ENCODE results near the gene SLC9C1. TPM values are rescaled to one million over a fixed set of nuclear protein-coding genes. Genes with fewer than 3 reads are reported as not detected.

Gene SLC9C1
- total RNA-seq, 3 donors from 2014 or later = 0.34 to 0.96 (median 0.51) TPM

DNA sequence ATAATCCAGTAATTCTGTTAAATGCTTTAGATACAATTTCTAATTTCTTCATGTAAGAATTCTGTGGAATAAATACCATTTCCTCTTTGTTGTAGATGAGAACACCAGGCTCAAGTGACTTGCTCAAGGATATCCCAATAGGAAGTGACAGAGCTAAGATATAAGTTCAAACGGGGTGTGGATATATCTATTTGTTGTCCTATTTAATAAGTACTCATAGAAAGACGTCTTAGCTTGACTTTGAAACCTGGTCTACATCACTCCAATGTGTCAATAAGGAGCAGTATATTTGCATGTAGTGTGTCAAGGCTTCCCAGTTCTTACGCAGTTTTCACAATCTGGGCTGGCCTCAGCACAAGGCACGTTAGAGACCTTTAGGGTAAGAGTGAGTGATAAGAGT lies 156.2 kb downstream of the SLC9C1 start:
- H3K4me1 ChIP-seq (ENCODE audit: low read depth) = peaks cover 8% of the 10 kb centered on the region
- no peak overlapping the region for H3K4me3 ChIP-seq
- H3K9me3 ChIP-seq = no peaks in the 10 kb centered on the region
- ATAC-seq = no peak
- no peak for DNase-seq
- intact Hi-C loops (cut with DNase I, micrococcal nuclease) = no loop called here
- H3K36me3 ChIP-seq (ENCODE audit: low read depth) = no peaks in the 10 kb centered on the region
- TF ChIP-seq, protein P1, sequence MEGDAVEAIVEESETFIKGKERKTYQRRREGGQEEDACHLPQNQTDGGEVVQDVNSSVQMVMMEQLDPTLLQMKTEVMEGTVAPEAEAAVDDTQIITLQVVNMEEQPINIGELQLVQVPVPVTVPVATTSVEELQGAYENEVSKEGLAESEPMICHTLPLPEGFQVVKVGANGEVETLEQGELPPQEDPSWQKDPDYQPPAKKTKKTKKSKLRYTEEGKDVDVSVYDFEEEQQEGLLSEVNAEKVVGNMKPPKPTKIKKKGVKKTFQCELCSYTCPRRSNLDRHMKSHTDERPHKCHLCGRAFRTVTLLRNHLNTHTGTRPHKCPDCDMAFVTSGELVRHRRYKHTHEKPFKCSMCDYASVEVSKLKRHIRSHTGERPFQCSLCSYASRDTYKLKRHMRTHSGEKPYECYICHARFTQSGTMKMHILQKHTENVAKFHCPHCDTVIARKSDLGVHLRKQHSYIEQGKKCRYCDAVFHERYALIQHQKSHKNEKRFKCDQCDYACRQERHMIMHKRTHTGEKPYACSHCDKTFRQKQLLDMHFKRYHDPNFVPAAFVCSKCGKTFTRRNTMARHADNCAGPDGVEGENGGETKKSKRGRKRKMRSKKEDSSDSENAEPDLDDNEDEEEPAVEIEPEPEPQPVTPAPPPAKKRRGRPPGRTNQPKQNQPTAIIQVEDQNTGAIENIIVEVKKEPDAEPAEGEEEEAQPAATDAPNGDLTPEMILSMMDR (IDR thresholded peaks at IDR 0.05) = no peak

DNA sequence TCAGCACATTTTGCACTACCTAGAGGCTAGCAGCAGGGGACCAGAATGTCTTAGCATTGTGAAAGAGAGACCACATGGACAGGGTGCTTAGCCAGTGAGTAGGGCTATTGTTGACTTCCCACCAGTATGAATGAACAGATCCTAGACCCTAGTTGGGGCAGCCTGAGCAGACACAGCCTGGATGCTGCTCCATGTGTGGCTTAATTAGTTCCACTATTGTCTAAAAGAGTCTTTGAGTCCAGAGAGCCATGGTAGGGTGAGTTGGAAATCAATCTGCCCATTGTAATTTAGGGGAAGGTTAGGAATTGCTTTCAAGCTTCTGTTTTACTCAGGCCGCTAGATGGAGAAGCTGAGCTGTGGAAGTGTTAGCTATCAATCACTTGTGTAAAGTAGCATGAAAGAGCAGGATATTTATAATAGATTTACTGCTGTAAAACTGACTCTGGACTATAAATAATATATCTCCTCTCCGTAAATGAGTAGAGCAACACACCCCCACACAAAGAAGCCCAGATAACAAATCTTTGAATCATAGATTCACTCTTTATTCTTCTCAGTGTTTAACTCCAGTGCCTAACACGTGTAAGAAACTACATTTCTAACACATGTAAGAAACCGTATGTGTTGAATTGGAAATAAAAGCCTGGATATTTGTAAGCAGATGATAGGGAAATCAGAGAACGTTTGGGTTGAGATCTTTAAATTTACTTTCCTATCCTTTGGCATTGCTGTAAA lies 156.9 kb downstream of the SLC9C1 start:
- no peaks in the 10 kb centered on the region for H3K9me3 ChIP-seq
- H3K4me3 ChIP-seq = no peak overlapping the region
- intact Hi-C loops (cut with DNase I, micrococcal nuclease) = no loop called here
- peaks cover 8% of the 10 kb centered on the region for H3K4me1 ChIP-seq (ENCODE audit: low read depth)
- TF ChIP-seq, protein P1 (IDR thresholded peaks at IDR 0.05) = peak; percentile 24
- DNase-seq (peak in 1 of 3 donors; percentile 73), ATAC-seq (peak; percentile 63)
- no peaks in the 10 kb centered on the region for H3K36me3 ChIP-seq (ENCODE audit: low read depth)

DNA sequence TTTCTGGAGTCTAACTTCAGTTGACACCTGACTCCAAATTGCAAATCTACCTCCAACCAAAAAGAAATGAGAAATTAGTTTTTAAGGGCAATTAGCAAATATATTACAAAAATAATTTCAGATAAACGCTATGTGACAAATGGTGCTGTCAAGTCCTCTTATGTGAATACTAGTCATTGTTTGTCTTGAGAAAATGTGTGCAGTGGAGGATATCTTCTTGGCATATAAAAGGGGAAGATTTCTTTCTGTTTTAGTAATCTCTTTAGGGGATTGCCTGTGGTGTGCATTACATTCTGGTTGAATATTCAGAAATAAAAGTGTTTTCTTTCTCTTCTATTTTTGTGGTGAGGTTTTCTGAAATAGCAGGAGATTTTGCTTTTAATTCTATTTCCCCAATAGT lies 158.0 kb downstream of the SLC9C1 start:
- Histone ChIP-seq H3K4me3 (no peak overlapping the region), H3K36me3 (ENCODE audit: low read depth) (no peaks in the 10 kb centered on the region), H3K9me3 (no peaks in the 10 kb centered on the region), H3K4me1 (ENCODE audit: low read depth) (peaks cover 8% of the 10 kb centered on the region)
- ATAC-seq (no peak), DNase-seq (no peak)
- TF ChIP-seq, protein P1 (IDR thresholded peaks at IDR 0.05) = no peak
- intact Hi-C loops (cut with DNase I, micrococcal nuclease) = no loop called here

DNA sequence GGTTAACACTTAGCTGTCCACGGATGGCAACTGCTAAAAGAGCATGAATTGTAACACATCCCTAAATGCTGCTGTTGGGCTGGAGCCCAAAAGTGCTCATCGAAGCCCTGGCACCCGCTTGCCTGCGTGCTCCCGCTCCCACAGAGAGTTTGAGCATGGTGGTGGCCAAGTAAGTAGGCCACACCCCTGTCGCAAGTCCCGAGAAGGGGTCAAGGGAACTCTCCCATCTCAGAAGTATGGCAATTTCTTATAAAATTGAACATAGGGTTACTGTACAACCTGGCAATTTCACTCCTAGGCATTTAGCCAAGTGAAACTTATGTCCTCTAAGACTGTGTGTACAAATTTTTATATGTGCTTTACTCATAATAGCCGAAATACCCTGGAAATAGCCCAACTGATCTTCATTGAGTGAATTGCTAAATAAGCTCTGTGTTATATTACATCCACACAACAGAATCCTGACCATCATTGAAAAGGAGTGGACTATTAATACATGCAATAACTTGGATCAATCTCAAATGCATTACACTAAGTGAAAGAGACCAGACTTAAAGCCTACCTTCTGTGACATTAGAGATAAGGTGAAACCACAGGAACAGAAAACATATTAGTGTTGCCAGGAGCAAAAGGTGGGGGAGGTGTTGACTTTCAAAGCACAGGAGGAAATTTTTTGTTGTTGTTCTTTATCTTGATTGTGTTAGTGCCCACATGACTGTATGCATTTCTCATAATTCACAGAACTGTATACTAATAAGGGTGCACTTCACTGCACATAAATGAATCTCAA lies 159.5 kb downstream of the SLC9C1 start:
- Histone ChIP-seq H3K36me3 (ENCODE audit: low read depth) (no peaks in the 10 kb centered on the region), H3K4me1 (ENCODE audit: low read depth) (peaks cover 8% of the 10 kb centered on the region), H3K9me3 (no peaks in the 10 kb centered on the region), H3K4me3 (no peak overlapping the region)
- ATAC-seq = peak; percentile 21
- TF ChIP-seq, protein P1 (IDR thresholded peaks at IDR 0.05) = no peak
- intact Hi-C loops (cut with DNase I, micrococcal nuclease) = no loop called here
- DNase-seq = no peak

DNA sequence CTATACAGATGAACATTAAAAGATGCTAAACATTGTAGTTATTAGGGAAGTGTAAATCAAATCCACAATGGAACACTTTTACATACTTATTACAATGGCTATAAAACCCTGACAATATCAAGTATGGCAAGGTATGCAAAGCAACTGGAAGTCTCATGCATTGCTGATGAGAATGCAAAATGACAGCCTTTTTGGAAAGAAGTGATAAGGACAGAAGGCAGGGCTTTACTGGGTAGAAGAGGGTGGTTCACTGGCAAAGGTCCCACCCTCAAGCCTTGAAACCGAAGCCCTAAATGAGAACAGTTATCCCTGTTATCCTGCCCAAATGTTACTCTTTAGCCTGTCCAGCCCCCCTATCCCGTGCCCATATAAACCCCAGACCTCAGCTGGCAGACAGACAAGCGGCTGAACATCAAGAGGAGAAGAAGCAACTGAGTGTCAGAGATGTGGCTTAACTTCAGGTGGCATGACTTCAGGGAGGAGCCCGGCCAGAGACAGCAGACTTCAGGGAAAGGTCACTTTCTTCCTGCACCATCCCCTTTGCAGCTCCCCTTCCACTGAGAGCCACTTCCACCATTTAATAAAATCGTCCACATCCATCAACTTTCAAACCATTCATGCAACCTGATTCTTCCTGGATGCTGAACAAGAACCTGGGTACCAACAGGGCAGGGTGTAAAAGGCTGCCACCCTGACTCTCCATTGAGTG lies 160.2 kb downstream of the SLC9C1 start:
- TF ChIP-seq, protein P1 (IDR thresholded peaks at IDR 0.05) = no peak
- Histone ChIP-seq H3K4me1 (ENCODE audit: low read depth) (peaks cover 8% of the 10 kb centered on the region), H3K36me3 (ENCODE audit: low read depth) (no peaks in the 10 kb centered on the region), H3K4me3 (no peak overlapping the region), H3K9me3 (no peaks in the 10 kb centered on the region)
- ATAC-seq (no peak), DNase-seq (no peak)
- intact Hi-C loops (cut with DNase I, micrococcal nuclease) = no loop called here

Measured in mucosa of descending colon (tissue), 3 donors.